Measurements from ENCODE around the gene ZNF652. TPM values are rescaled to one million over a fixed set of nuclear protein-coding genes. Genes with fewer than 3 reads are reported as not detected.

ZNF652 gene
- polyA plus RNA-seq, 1 experiment = 5.3 TPM

- ChIA-PET CTCF (interaction anchor here (1.2 kb wide), 1 partner anchor 70 kb away, joined by 3 read pairs; no protein-coding TSS in a partner anchor), POLR2A (no interaction called here)
- H3K36me3 ChIP-seq (ENCODE audit: control insufficient read depth, insufficient read depth, low read length) = no peaks in the 10 kb centered on the region
These were observed 24.3 kb upstream of the ZNF652 start for GRCh38 chr17:49386373-49386772.

DNA sequence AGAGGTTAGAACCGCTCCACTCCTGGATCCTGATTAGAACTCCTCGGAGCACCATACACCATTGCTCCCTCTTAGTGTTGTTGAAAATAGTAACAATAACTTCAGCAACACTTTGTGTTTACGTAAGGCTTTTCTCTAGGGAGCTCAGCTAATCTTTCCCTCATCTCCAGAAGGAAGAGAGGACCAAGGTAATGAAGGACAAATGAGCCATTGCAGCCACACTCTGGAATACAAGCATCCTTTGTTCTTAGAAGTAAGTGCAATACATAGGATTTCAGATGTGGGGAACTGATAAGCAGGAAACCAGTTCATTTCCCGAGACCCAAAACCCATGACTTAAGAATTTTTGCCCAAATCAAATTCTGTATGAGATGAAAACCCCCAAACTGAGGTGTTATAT lies 22.9 kb upstream of the ZNF652 start:
- H3K36me3 ChIP-seq (ENCODE audit: control insufficient read depth, insufficient read depth, low read length) = no peaks in the 10 kb centered on the region
- DNase-seq (ENCODE audit: low read depth) = no peak
- no peaks in the 10 kb centered on the region for H3K27me3 ChIP-seq (ENCODE audit: control insufficient read depth, insufficient read depth, low read length)
- H3K4me3 ChIP-seq (ENCODE audit: low read depth, low read length) = no peak overlapping the region
- ChIA-PET CTCF (no interaction called here), POLR2A (no interaction called here)
- TF ChIP-seq CTCF (IDR thresholded peaks at IDR 0.05; ENCODE audit: insufficient read depth, low read depth, low read length) = no peak

More at GRCh38 chr17:49386373-49386772, 24.3 kb upstream of the ZNF652 start:
- TF ChIP-seq CTCF (IDR thresholded peaks at IDR 0.05; ENCODE audit: insufficient read depth, low read depth, low read length) = no peak
- no peak for DNase-seq (ENCODE audit: low read depth)
- Histone ChIP-seq H3K27me3 (ENCODE audit: control insufficient read depth, insufficient read depth, low read length) (no peaks in the 10 kb centered on the region), H3K4me3 (ENCODE audit: low read depth, low read length) (no peak overlapping the region)

DNA sequence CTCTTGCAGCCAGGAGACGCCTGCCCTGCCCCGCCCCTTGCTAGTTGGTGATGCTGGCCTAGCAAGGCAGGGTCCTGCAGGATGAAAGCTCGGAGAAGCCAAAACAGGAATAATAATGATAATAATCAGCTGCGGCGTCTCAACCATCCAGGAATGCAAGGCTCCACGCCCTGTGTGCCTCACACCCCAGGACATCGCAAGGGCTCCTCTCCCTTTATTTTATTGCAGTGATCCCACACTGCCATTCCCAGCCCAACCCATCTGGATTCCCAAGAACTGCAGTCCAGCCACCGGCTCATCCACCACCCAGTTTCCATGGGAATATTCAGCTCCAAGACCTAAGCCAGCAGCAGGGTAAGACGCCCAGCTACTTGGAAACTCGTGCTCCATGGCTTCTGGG lies 21.0 kb upstream of the ZNF652 start:
- TF ChIP-seq CTCF (IDR thresholded peaks at IDR 0.05; ENCODE audit: insufficient read depth, low read depth, low read length) = no peak
- CTCF ChIA-PET = no interaction called here
- Histone ChIP-seq H3K4me3 (ENCODE audit: low read depth, low read length) (no peak overlapping the region), H3K27me3 (ENCODE audit: control insufficient read depth, insufficient read depth, low read length) (no peaks in the 10 kb centered on the region), H3K36me3 (ENCODE audit: control insufficient read depth, insufficient read depth, low read length) (no peaks in the 10 kb centered on the region)
- no peak for DNase-seq (ENCODE audit: low read depth)
- POLR2A ChIA-PET = no interaction called here

DNA sequence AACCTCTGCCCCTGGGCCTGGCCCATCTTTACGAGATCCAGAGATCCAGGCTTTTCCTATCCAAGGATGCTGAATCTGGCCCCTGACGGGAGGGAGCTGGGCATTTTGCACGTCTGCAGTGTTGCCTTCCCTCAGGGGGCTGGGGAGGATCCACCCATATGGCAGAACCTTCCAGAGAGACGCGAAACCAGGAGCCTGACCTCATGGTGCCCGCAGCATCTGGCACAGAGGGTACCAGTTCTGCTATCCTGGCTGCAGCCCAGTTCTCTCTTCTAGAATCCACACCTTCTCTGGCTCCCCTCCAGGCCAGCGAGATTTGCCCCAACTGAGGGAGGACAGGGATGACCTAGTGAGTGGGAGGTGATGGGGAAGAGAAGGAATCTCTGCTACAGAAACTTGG lies 20.5 kb upstream of the ZNF652 start:
- Histone ChIP-seq H3K36me3 (ENCODE audit: control insufficient read depth, insufficient read depth, low read length) (no peaks in the 10 kb centered on the region), H3K4me3 (ENCODE audit: low read depth, low read length) (no peak overlapping the region), H3K27me3 (ENCODE audit: control insufficient read depth, insufficient read depth, low read length) (no peaks in the 10 kb centered on the region)
- POLR2A ChIA-PET = no interaction called here
- no peak for DNase-seq (ENCODE audit: low read depth)
- CTCF ChIA-PET = interaction anchor here (1.2 kb wide), 1 partner anchor 68 kb away, joined by 3 read pairs; no protein-coding TSS in a partner anchor
- no peak for TF ChIP-seq CTCF (IDR thresholded peaks at IDR 0.05; ENCODE audit: insufficient read depth, low read depth, low read length)

GRCh38 chr17:49381793-49382192 lies 19.7 kb upstream of the ZNF652 start:
- no peak for DNase-seq (ENCODE audit: low read depth)
- H3K36me3 ChIP-seq (ENCODE audit: control insufficient read depth, insufficient read depth, low read length) = no peaks in the 10 kb centered on the region
- H3K4me3 ChIP-seq (ENCODE audit: low read depth, low read length) = no peak overlapping the region
- ChIA-PET POLR2A (no interaction called here), CTCF (interaction anchor here (0.6 to 1.4 kb wide), 5 partner anchors 11 to 67 kb away, joined by 3 to 7 read pairs (median 3); no protein-coding TSS in a partner anchor)
- H3K27me3 ChIP-seq (ENCODE audit: control insufficient read depth, insufficient read depth, low read length) = no peaks in the 10 kb centered on the region
- TF ChIP-seq CTCF (IDR thresholded peaks at IDR 0.05; ENCODE audit: insufficient read depth, low read depth, low read length) = no peak

Data from BJ (cell line).